K562 (cell line): Measurements from ENCODE around the gene MED12. TPM values are rescaled to one million over a fixed set of nuclear protein-coding genes. Genes with fewer than 3 reads are reported as not detected.

Source experiments
- ATAC-seq: fragments of 200-7000 bp; cut with Tn5 transposase; 3 replicates; pipeline ENCODE4 v1.9.1; 2020; ENCODE audit warnings: moderate library complexity
- BruUV-seq: library from RNA; stranded (reverse); fragments of 400-500 nt; replicated peaks from 2 replicates; lab custom pipeline; 2021; lab: Mats Ljungman, UMichigan
- CTCF ChIA-PET: fragments of 300-600 bp; formaldehyde crosslinking; extraction: SDS; loops from one replicate; lab custom pipeline; 2021; ENCODE audit warnings: low intra/inter-chr PET ratio; lab: Yijun Ruan, JAX
- POLR2A ChIA-PET: fragments of 300-600, 350-650 bp; sonication (Branson Sonifier 250); formaldehyde crosslinking; extraction: SDS; loops from one replicate; lab custom pipeline; 2021; ENCODE audit warnings: antibody characterized with exemption, inconsistent platforms; lab: Yijun Ruan, JAX
- DNase-seq, 4 experiments: peaks; one replicate each; pipeline versions ENCODE4 v3.0.0 to v3.0.0-alpha.2; 2011 to 2018; ENCODE audit warnings: low spot score in 3 of 4, mixed read lengths in 3 of 4; ENCODE audit errors: extremely low read depth in 1 of 4
- FAIRE-seq: peaks from 2 replicates; lab custom pipeline; 2011; peaks lifted over from hg19 to GRCh38; lab: Jason Lieb, UNC
- H2AFZ ChIP-seq: 2 replicates; pipeline ENCODE4 v1.6.0; 2011; ENCODE audit warnings: low read depth, low read length, control low read depth, inconsistent platforms
- H3K27ac ChIP-seq: fragments of 200-600 bp; 3 replicates; pipeline ENCODE4 v1.8.0; 2011; ENCODE audit warnings: low read depth, mild to moderate bottlenecking, control low read depth, inconsistent platforms, low read length, moderate library complexity, mixed read lengths; ENCODE audit errors: extremely low read depth
- H3K27me3 ChIP-seq, 2 experiments: fragments of 300-600 bp in 1 of 2; 2 replicates in 1 of 2; 3 replicates in 1 of 2; pipeline versions ENCODE4 v1.6.0 to v1.8.0; 2011; ENCODE audit warnings: inconsistent platforms in 2 of 2, low read length in 2 of 2, mild to moderate bottlenecking in 1 of 2, mixed read lengths in 1 of 2, moderate library complexity in 1 of 2; ENCODE audit not compliant: control insufficient read depth in 2 of 2, insufficient read depth in 2 of 2
- H3K36me3 ChIP-seq: fragments of 300-600 bp; 3 replicates; pipeline ENCODE4 v1.8.0; 2011; ENCODE audit warnings: mild to moderate bottlenecking, low read length, inconsistent platforms; ENCODE audit not compliant: control insufficient read depth, insufficient read depth
- H3K4me1 ChIP-seq, 2 experiments: fragments of 200-600 bp in 1 of 2; replicated peaks in 1 of 2; 2 replicates in 1 of 2; 3 replicates in 1 of 2; pipeline versions ENCODE4 v1.5.1 to v1.8.0; 2011; ENCODE audit warnings: inconsistent platforms in 2 of 2, low read length in 2 of 2, mild to moderate bottlenecking in 1 of 2, mixed read lengths in 1 of 2, moderate library complexity in 1 of 2; ENCODE audit not compliant: control insufficient read depth in 2 of 2, insufficient read depth in 2 of 2
- H3K4me2 ChIP-seq: 2 replicates; pipeline ENCODE4 v1.6.1; 2011; ENCODE audit warnings: low read length, control low read depth, inconsistent platforms, mixed read lengths; ENCODE audit not compliant: insufficient read depth
- H3K4me3 ChIP-seq: fragments of 200-600 bp; sonication (generic), shearing (Covaris generic); 2 replicates; pipeline ENCODE4 v1.5.1; 2016; ENCODE audit warnings: control low read depth, inconsistent platforms
- H3K79me2 ChIP-seq: fragments of 200-600 bp; 3 replicates; pipeline ENCODE4 v1.8.0; 2011; ENCODE audit warnings: low read length, inconsistent platforms; ENCODE audit not compliant: control insufficient read depth, insufficient read depth
- H3K9ac ChIP-seq, 2 experiments: 2 replicates each; pipeline versions ENCODE4 v1.6.0 to v1.6.1; 2011; ENCODE audit warnings: low read depth in 2 of 2, low read length in 2 of 2, control low read depth in 1 of 2, inconsistent platforms in 1 of 2, mild to moderate bottlenecking in 1 of 2, mixed read lengths in 1 of 2; ENCODE audit not compliant: insufficient read depth in 1 of 2
- H3K9me1 ChIP-seq: one replicate; pipeline ENCODE4 v1.6.0; 2011; ENCODE audit warnings: inconsistent platforms, mild to moderate bottlenecking, low read length, moderate library complexity; ENCODE audit not compliant: control insufficient read depth, insufficient read depth
- H3K9me3 ChIP-seq: replicated peaks from 2 replicates; pipeline ENCODE4 v1.5.1; 2011; ENCODE audit warnings: low read depth, low read length, inconsistent platforms; ENCODE audit not compliant: control insufficient read depth, insufficient read depth
- H4K20me1 ChIP-seq: replicated peaks from 2 replicates; pipeline ENCODE4 v1.6.1; 2011; ENCODE audit warnings: low read length, inconsistent platforms, mixed read lengths; ENCODE audit not compliant: control insufficient read depth, insufficient read depth
- ILF3 ChIP-seq: fragments of 450-650 bp; IDR thresholded peaks from 2 replicates; pipeline ENCODE4 v1.6.1; 2018; ENCODE audit warnings: antibody characterized with exemption, mild to moderate bottlenecking, moderate library complexity, borderline replicate concordance
- PTTG1 ChIP-seq: fragments of 450-650 bp; IDR thresholded peaks from 2 replicates; pipeline ENCODE4 v1.6.1; 2016; ENCODE audit warnings: low read depth, mild to moderate bottlenecking, missing genetic modification characterization, missing compliant biosample characterization
- TEAD1 ChIP-seq, 2 experiments: fragments of 450-650 bp in 1 of 2; sonication (generic) in 1 of 2; formaldehyde crosslinking; IDR thresholded peaks; 2 replicates each; pipeline versions ENCODE4 v1.4.0 to v1.8.0; 2020 to 2022; ENCODE audit warnings: mild to moderate bottlenecking in 2 of 2, missing genetic modification reagents in 1 of 2
- ZNF766 ChIP-seq: fragments of 200-800 bp; sonication (Bioruptor generic); conservative IDR thresholded peaks from 2 replicates; pipeline ENCODE4 v1.6.1; 2016; ENCODE audit warnings: missing genetic modification characterization, missing compliant biosample characterization
- WGBS: fragments of 100-300 bp; shearing (Covaris generic); methylation state at CpG from one replicate; pipeline ENCODE4 v1.1.6; 2016; ENCODE audit warnings: low coverage, mixed read lengths; ENCODE audit not compliant: insufficient coverage; ENCODE audit errors: missing lambda C conversion rate; 5-methylcytosine and 5-hydroxymethylcytosine counted together
- in situ Hi-C: fragments of 300-500 bp; cut with MboI; formaldehyde crosslinking; loops from 4 replicates; pipeline ENCODE4 v1.15.0; 2018; ENCODE audit warnings: inconsistent platforms, mixed read lengths
- intact Hi-C: fragments of 100-400 bp; cut with micrococcal nuclease; formaldehyde crosslinking; loops from 2 replicates; pipeline ENCODE4 v1.14.2; 2022
- polyA plus RNA-seq, 8 experiments: library from polyadenylated mRNA; depleted of rRNA in 4 of 8; stranded (reverse) in 5 of 8; unstranded in 3 of 8; fragments of >200 nt; fragmentation: Nextera tagmentation in 2 of 8; fragmentation: Illumina TruSeq in 1 of 8; extraction: Ambion mirVana in 2 of 8; extraction: Trizol in 1 of 8; gene quantifications; 2 replicates each; pipeline versions ENCODE4 v1.2.1 to v1.2.3, GENCODE V29; 2011 to 2014; ENCODE audit warnings: inconsistent platforms in 1 of 8, missing spikeins in 1 of 8
- total RNA-seq, 7 experiments: library from RNA; depleted of rRNA in 6 of 7; stranded (reverse); fragments of >200 nt in 6 of 7; fragmentation: Illumina TruSeq in 2 of 7; extraction: Trizol in 2 of 7; gene quantifications; 2 replicates each; pipeline versions ENCODE4 v1.2.1 to v1.2.3, GENCODE V29; 2011 to 2021; ENCODE audit warnings: low replicate concordance in 1 of 7
- TF ChIP-seq, protein P1 (sequence below), 2 experiments: fragments of 450-650 bp; formaldehyde crosslinking in 1 of 2; IDR thresholded peaks; 2 replicates each; pipeline versions ENCODE4 v1.4.0 to v1.6.1; 2014 to 2020; ENCODE audit warnings: mild to moderate bottlenecking in 2 of 2, borderline replicate concordance in 1 of 2, low read depth in 1 of 2

Gene MED12
- total and polyA plus RNA-seq, 9 of the 15 experiments (the other 6 are each of a cell fraction or from before 2014, with no cell fraction given) = 1.6 to 49.7 (median 8.6) TPM

DNA sequence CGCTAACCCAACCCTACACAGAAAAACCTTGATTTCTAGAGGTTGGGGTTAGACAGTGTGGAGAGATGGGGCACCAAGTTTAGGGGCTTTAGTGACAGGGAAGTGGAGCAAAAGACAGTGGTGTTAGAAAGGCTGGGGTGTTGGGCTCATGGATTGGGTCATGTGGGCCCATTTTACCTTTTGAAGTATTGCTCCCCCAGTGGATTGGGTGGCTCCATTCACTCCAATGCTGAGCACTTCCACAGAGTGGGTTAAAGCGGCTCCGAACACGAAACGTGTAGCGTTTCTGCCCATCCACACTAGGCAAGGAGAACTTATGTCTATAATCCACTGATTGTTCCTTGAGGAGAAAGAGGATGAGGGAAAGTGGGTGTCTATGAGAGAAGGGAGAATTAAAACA is 9.3 kb upstream of the MED12 start:
- TF ChIP-seq ILF3 = no peak
- TF ChIP-seq PTTG1 = no peak
- no peaks in the 10 kb centered on the region for H4K20me1 ChIP-seq
- ChIA-PET CTCF (no interaction called here), POLR2A (interaction anchor here (1.3 kb wide), 1 partner anchor 22 kb away, joined by 4 read pairs; no protein-coding TSS in a partner anchor)
- intact Hi-C loops (no loop called here), in situ Hi-C loops (no loop called here)
- H3K27me3 ChIP-seq = no peaks in the 10 kb centered on the region
- no peak overlapping the region for H2AFZ ChIP-seq
- FAIRE-seq (no peak), ATAC-seq (peak; percentile 13; the same call in 1 of the 3 replicates), DNase-seq (no peak)
- no peak overlapping the region; the same call in 2 of the 3 replicates for H3K27ac ChIP-seq
- H3K9me3 ChIP-seq = no peaks in the 10 kb centered on the region
- peaks cover 21% of the 10 kb centered on the region; the same call in 2 of the 3 replicates for H3K79me2 ChIP-seq
- H3K9ac ChIP-seq = no peak overlapping the region
- H3K4me2 ChIP-seq = no peak overlapping the region
- no TSS peak for BruUV-seq
- WGBS = 93% methylated on average over 6 of the region's 6 CpGs
- H3K36me3 ChIP-seq = no peaks in the 10 kb centered on the region
- H3K4me3 ChIP-seq = no peak overlapping the region
- H3K9me1 ChIP-seq = no peaks in the 10 kb centered on the region
- peaks cover 37 to 72% of the 10 kb centered on the region in 2 experiments for H3K4me1 ChIP-seq

- ATAC-seq = peak; percentile 56
- POLR2A ChIA-PET = interaction anchor here (0.7 kb wide), 2 partner anchors 9 to 10 kb away, joined by 3 read pairs; no protein-coding TSS in a partner anchor
- Histone ChIP-seq H3K4me2 (peak within 1 kb of the TSS; percentile 88), H4K20me1 (no peaks in the 10 kb centered on the region), H3K79me2 (peaks cover 7% of the 10 kb centered on the region; the same call in 2 of the 3 replicates), H3K4me1 (peaks cover 26 to 56% of the 10 kb centered on the region in 2 experiments), H3K36me3 (no peaks in the 10 kb centered on the region), H3K9me1 (no peaks in the 10 kb centered on the region), H3K4me3 (peak within 1 kb of the TSS; percentile 34), H3K27me3 (no peaks in the 10 kb centered on the region), H3K9me3 (no peaks in the 10 kb centered on the region), H3K9ac (peak within 1 kb of the TSS; percentile 63 to 72; a peak in 3 of 4 replicates), H2AFZ (peak within 1 kb of the TSS; percentile 94), H3K27ac (peak within 1 kb of the TSS; percentile 65)
- in situ Hi-C loops = no loop called here
- DNase-seq = peak; percentile 45 to 67 (median 52)
- CTCF ChIA-PET = no interaction called here
- BruUV-seq = TSS peak; percentile 66
- peak; percentile 66 for FAIRE-seq
- 14% methylated on average over 6 of the region's 8 CpGs for WGBS
- intact Hi-C loops = no loop called here
- TF ChIP-seq TEAD1 (CRISPR knock-in tag; IDR thresholded peaks at IDR 0.05) (no peak), ZNF766 (CRISPR knock-in tag) (0 out of 2 replicates have a peak, but pooled peaks have one; percentile 20)
- TF ChIP-seq, protein P1, sequence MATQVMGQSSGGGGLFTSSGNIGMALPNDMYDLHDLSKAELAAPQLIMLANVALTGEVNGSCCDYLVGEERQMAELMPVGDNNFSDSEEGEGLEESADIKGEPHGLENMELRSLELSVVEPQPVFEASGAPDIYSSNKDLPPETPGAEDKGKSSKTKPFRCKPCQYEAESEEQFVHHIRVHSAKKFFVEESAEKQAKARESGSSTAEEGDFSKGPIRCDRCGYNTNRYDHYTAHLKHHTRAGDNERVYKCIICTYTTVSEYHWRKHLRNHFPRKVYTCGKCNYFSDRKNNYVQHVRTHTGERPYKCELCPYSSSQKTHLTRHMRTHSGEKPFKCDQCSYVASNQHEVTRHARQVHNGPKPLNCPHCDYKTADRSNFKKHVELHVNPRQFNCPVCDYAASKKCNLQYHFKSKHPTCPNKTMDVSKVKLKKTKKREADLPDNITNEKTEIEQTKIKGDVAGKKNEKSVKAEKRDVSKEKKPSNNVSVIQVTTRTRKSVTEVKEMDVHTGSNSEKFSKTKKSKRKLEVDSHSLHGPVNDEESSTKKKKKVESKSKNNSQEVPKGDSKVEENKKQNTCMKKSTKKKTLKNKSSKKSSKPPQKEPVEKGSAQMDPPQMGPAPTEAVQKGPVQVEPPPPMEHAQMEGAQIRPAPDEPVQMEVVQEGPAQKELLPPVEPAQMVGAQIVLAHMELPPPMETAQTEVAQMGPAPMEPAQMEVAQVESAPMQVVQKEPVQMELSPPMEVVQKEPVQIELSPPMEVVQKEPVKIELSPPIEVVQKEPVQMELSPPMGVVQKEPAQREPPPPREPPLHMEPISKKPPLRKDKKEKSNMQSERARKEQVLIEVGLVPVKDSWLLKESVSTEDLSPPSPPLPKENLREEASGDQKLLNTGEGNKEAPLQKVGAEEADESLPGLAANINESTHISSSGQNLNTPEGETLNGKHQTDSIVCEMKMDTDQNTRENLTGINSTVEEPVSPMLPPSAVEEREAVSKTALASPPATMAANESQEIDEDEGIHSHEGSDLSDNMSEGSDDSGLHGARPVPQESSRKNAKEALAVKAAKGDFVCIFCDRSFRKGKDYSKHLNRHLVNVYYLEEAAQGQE (IDR thresholded peaks at IDR 0.05; ENCODE audit: borderline replicate concordance) = no peak
- TF ChIP-seq, protein P1 (CRISPR knock-in tag; IDR thresholded peaks at IDR 0.05; ENCODE audit: low read depth) = no peak
Measured at GRCh38 chrX:71111141-71111843, 7.1 kb upstream of the MED12 start, which contains the start of gene IL2RG. Gene IL2RG, minus strand, starts transcription at chrX:71111577. Its CDS starts 38 bp downstream, at chrX:71111539.
